H1 (cell line): ENCODE data around the gene GABRG3. TPM values are rescaled to one million over a fixed set of nuclear protein-coding genes. Genes with fewer than 3 reads are reported as not detected.

ENCODE experiments used
- CTCF ChIA-PET: fragments of 300-600 bp; sonication (Branson Sonifier 250); formaldehyde crosslinking; loops from one replicate; lab custom pipeline; 2021; ENCODE audit not compliant: partially characterized antibody; lab: Charles Lee
- POLR2A ChIA-PET: fragments of 300-600 bp; sonication (Branson Sonifier 250); formaldehyde crosslinking; loops from one replicate; lab custom pipeline; 2021; ENCODE audit warnings: inconsistent platforms; ENCODE audit not compliant: partially characterized antibody; lab: Charles Lee
- DNase-seq, 2 experiments: peaks; one replicate each; pipeline versions ENCODE4 v3.0.0 to v3.0.0-alpha.2; 2010 to 2022; ENCODE audit warnings: low spot score in 2 of 2, low read depth in 1 of 2, mixed read lengths in 1 of 2
- FAIRE-seq: peaks from 2 replicates; lab custom pipeline; 2011; peaks lifted over from hg19 to GRCh38; lab: Jason Lieb, UNC
- H2AFZ ChIP-seq: 2 replicates; pipeline ENCODE4 v1.8.1; 2012; ENCODE audit warnings: low read length, inconsistent platforms
- H2AK5ac ChIP-seq: 2 replicates; pipeline ENCODE4 v1.6.1; 2013; ENCODE audit warnings: low read depth, low read length
- H2BK120ac ChIP-seq: replicated peaks from 2 replicates; pipeline ENCODE3; 2013; ENCODE audit warnings: low read depth, low read length, inconsistent platforms
- H2BK12ac ChIP-seq: 2 replicates; pipeline ENCODE4 v1.6.1; 2013; ENCODE audit warnings: low read depth, low read length
- H2BK15ac ChIP-seq: 2 replicates; pipeline ENCODE4 v1.6.1; 2013; ENCODE audit warnings: low read length
- H2BK20ac ChIP-seq: 2 replicates; pipeline ENCODE4 v1.6.1; 2013; ENCODE audit warnings: low read length
- H2BK5ac ChIP-seq: 2 replicates; pipeline ENCODE4 v1.6.1; 2013; ENCODE audit warnings: low read depth, low read length
- H3K14ac ChIP-seq: 2 replicates; pipeline ENCODE4 v1.6.1; 2013; ENCODE audit warnings: inconsistent platforms; ENCODE audit not compliant: insufficient read length
- H3K18ac ChIP-seq: 2 replicates; pipeline ENCODE4 v1.6.1; 2013; ENCODE audit warnings: low read length; ENCODE audit errors: extremely low read depth
- H3K23ac ChIP-seq: 2 replicates; pipeline ENCODE4 v1.6.1; 2013; ENCODE audit warnings: inconsistent platforms; ENCODE audit not compliant: insufficient read length
- H3K23me2 ChIP-seq: 2 replicates; pipeline ENCODE4 v1.6.1; 2013; ENCODE audit warnings: low read depth, low read length
- H3K27ac ChIP-seq: 2 replicates; pipeline ENCODE4 v1.6.1; 2011; ENCODE audit warnings: low read depth, low read length, inconsistent platforms
- H3K27me3 ChIP-seq, 4 experiments: replicated peaks in 1 of 4; 1 replicate in 1 of 4; 2 replicates in 3 of 4; pipeline versions ENCODE4 v1.6.1 to v1.8.1; 2011 to 2013; ENCODE audit warnings: low read length in 3 of 4, mild to moderate bottlenecking in 3 of 4, inconsistent platforms in 2 of 4, mixed read lengths in 2 of 4, moderate library complexity in 1 of 4; ENCODE audit not compliant: control insufficient read depth in 3 of 4, insufficient read depth in 3 of 4; ENCODE audit errors: extremely low read depth in 1 of 4
- H3K36me3 ChIP-seq, 4 experiments: 2 replicates each; pipeline versions ENCODE4 v1.6.1 to v1.8.1; 2011 to 2013; ENCODE audit warnings: mild to moderate bottlenecking in 4 of 4, low read length in 3 of 4, moderate library complexity in 2 of 4, control low read depth in 1 of 4, inconsistent platforms in 1 of 4; ENCODE audit not compliant: insufficient read depth in 4 of 4, control insufficient read depth in 2 of 4
- H3K4ac ChIP-seq: replicated peaks from 2 replicates; pipeline ENCODE3; 2013; ENCODE audit warnings: low read length, low read depth, mixed read lengths, inconsistent platforms; ENCODE audit not compliant: insufficient read length
- H3K4me1 ChIP-seq, 4 experiments: replicated peaks in 1 of 4; 1 replicate in 1 of 4; 2 replicates in 3 of 4; pipeline versions ENCODE4 v1.6.1 to v1.8.1; 2011 to 2013; ENCODE audit warnings: low read length in 3 of 4, inconsistent platforms in 2 of 4, mixed read lengths in 1 of 4; ENCODE audit not compliant: insufficient read depth in 4 of 4, control insufficient read depth in 3 of 4
- H3K4me2 ChIP-seq, 2 experiments: 2 replicates each; pipeline versions ENCODE4 v1.6.1 to v1.8.1; 2011 to 2013; ENCODE audit warnings: low read depth in 2 of 2, low read length in 2 of 2, control low read depth in 1 of 2, inconsistent platforms in 1 of 2, mild to moderate bottlenecking in 1 of 2; ENCODE audit not compliant: insufficient read depth in 1 of 2
- H3K4me3 ChIP-seq, 4 experiments: fragments of 200-600, 300-600 bp in 1 of 4; sonication (generic), shearing (Covaris generic), sonication (Bioruptor Twin) in 1 of 4; 2 replicates each; pipeline versions ENCODE4 v1.5.1 to v1.8.1; 2011 to 2016; ENCODE audit warnings: low read length in 4 of 4, low read depth in 3 of 4, control low read depth in 2 of 4, inconsistent platforms in 2 of 4, mild to moderate bottlenecking in 2 of 4, mixed read lengths in 1 of 4, moderate library complexity in 1 of 4; ENCODE audit not compliant: insufficient read depth in 2 of 4; ENCODE audit errors: extremely low read depth in 1 of 4
- H3K56ac ChIP-seq: replicated peaks from 2 replicates; pipeline ENCODE3; 2013; ENCODE audit warnings: low read depth, mild to moderate bottlenecking, mixed read lengths, low read length, inconsistent platforms; ENCODE audit not compliant: insufficient read length
- H3K79me1 ChIP-seq: 2 replicates; pipeline ENCODE4 v1.6.1; 2013; ENCODE audit warnings: low read depth, low read length, control low read depth
- H3K79me2 ChIP-seq, 2 experiments: 2 replicates each; pipeline versions ENCODE4 v1.6.1 to v1.8.1; 2012 to 2013; ENCODE audit warnings: low read length in 2 of 2, mild to moderate bottlenecking in 2 of 2, inconsistent platforms in 1 of 2; ENCODE audit not compliant: insufficient read depth in 2 of 2, control insufficient read depth in 1 of 2
- H3K9ac ChIP-seq, 4 experiments: replicated peaks in 1 of 4; 1 replicate in 1 of 4; 2 replicates in 3 of 4; pipeline versions ENCODE4 v1.6.1 to v1.8.1; 2011 to 2013; ENCODE audit warnings: low read depth in 3 of 4, low read length in 3 of 4, control low read depth in 2 of 4, mild to moderate bottlenecking in 2 of 4, moderate library complexity in 2 of 4, inconsistent platforms in 1 of 4; ENCODE audit errors: extremely low read depth in 1 of 4
- H3K9me3 ChIP-seq, 2 experiments: 2 replicates each; pipeline versions ENCODE4 v1.6.1 to v1.8.1; 2012 to 2013; ENCODE audit warnings: mild to moderate bottlenecking in 2 of 2, moderate library complexity in 2 of 2, control low read depth in 1 of 2, inconsistent platforms in 1 of 2, low read depth in 1 of 2, low read length in 1 of 2, mixed read lengths in 1 of 2; ENCODE audit not compliant: insufficient read depth in 2 of 2
- H4K20me1 ChIP-seq, 2 experiments: replicated peaks in 1 of 2; 2 replicates each; pipeline versions ENCODE3 to v1.8.1; 2011 to 2013; ENCODE audit warnings: inconsistent platforms in 2 of 2, low read length in 2 of 2, mild to moderate bottlenecking in 1 of 2; ENCODE audit not compliant: insufficient read depth in 2 of 2, control insufficient read depth in 1 of 2
- H4K5ac ChIP-seq: 2 replicates; pipeline ENCODE4 v1.6.1; 2013; ENCODE audit warnings: low read length, low read depth, mixed read lengths, inconsistent platforms; ENCODE audit not compliant: insufficient read length
- H4K8ac ChIP-seq: 2 replicates; pipeline ENCODE4 v1.8.0; 2013; ENCODE audit warnings: mild to moderate bottlenecking, moderate library complexity, low read length, inconsistent platforms; ENCODE audit not compliant: insufficient read depth; ENCODE audit errors: extremely low read depth
- H4K91ac ChIP-seq: replicated peaks from 2 replicates; pipeline ENCODE3; 2013; ENCODE audit warnings: low read length, mixed read lengths, inconsistent platforms; ENCODE audit not compliant: insufficient read length
- POLR2AphosphoS5 ChIP-seq: IDR thresholded peaks from 2 replicates; pipeline ENCODE4 v1.6.1; 2011; ENCODE audit warnings: low read depth, low read length
- SP1 ChIP-seq: IDR thresholded peaks from 2 replicates; pipeline ENCODE4 v1.6.1; 2011; ENCODE audit warnings: low read depth, low read length
- WGBS, 2 experiments: shearing (Covaris generic) in 1 of 2; methylation state at CpG; one replicate each; pipeline versions ENCODE4 v1.1.6 to v1.1.7; 2013 to 2015; ENCODE audit warnings: low lambda C conversion rate in 2 of 2, mixed read lengths in 2 of 2, inconsistent platforms in 1 of 2, low coverage in 1 of 2, missing lambda C conversion rate in 1 of 2; ENCODE audit not compliant: insufficient replicate concordance in 2 of 2, insufficient coverage in 1 of 2, insufficient read length in 1 of 2; ENCODE audit errors: extremely low coverage in 1 of 2, missing lambda C conversion rate in 1 of 2; 5-methylcytosine and 5-hydroxymethylcytosine counted together
- polyA plus RNA-seq, 7 experiments: library from polyadenylated mRNA; depleted of rRNA in 3 of 7; stranded (reverse) in 5 of 7; unstranded in 2 of 7; fragments of >200 nt in 5 of 7; fragments of 200-250 nt in 2 of 7; gene quantifications; 1 replicate in 5 of 7; 2 replicates in 1 of 7; 4 replicates in 1 of 7; pipeline versions ENCODE4 v1.2.1 to v1.2.3, GENCODE V29; 2011 to 2013; ENCODE audit warnings: missing spikeins in 2 of 7, mixed read lengths in 2 of 7
- total RNA-seq: library from RNA; stranded (reverse); fragmentation: NEBNext Ultra II Directional; extraction: Animal tissue kit (Norgen Biotek cat#: 25700); gene quantifications from 2 replicates; pipeline ENCODE4 v1.2.1, GENCODE V29; 2021

GABRG3 gene
- total and polyA plus RNA-seq, 2 of the 8 experiments (the other 6 are each of a cell fraction or from before 2014, with no cell fraction given) = 0.17 to 0.80 TPM

GRCh38 chr15:27214032-27214431 lies 243.1 kb downstream of the GABRG3 start:
- H3K4me3 ChIP-seq = no peak overlapping the region
- no peaks in the 10 kb centered on the region for H3K79me1 ChIP-seq
- no peaks in the 10 kb centered on the region for H3K23me2 ChIP-seq
- ChIA-PET CTCF (interaction anchor here (0.6 to 2.1 kb wide), 4 partner anchors 12 to 145 kb away, joined by 3 to 6 read pairs (median 4); no protein-coding TSS in a partner anchor), POLR2A (no interaction called here)
- no peak for TF ChIP-seq POLR2AphosphoS5
- TF ChIP-seq SP1 = 0 out of 2 replicates have a peak, but pooled peaks have one; percentile 11
- no peak overlapping the region for H3K27ac ChIP-seq
- H2BK15ac ChIP-seq = no peak overlapping the region
- H3K4me1 ChIP-seq = no peaks in the 10 kb centered on the region
- DNase-seq (no peak), FAIRE-seq (no peak)
- no peak overlapping the region for H3K14ac ChIP-seq
- no peak overlapping the region for H2AFZ ChIP-seq
- no peaks in the 10 kb centered on the region for H3K36me3 ChIP-seq
- H4K91ac ChIP-seq = no peak overlapping the region
- H3K79me2 ChIP-seq = no peaks in the 10 kb centered on the region
- no peak overlapping the region for H3K4ac ChIP-seq
- H3K23ac ChIP-seq = no peak overlapping the region
- H3K27me3 ChIP-seq = no peaks in the 10 kb centered on the region
- 86% methylated on average over 8 of the region's 8 CpGs; no CpG with 5 or more reads in 1 of the 2 experiments for WGBS, 2 experiments
- H2BK20ac ChIP-seq = no peak overlapping the region
- no peak overlapping the region for H2BK5ac ChIP-seq
- H2BK120ac ChIP-seq = no peak overlapping the region
- H2AK5ac ChIP-seq = no peak overlapping the region
- no peak overlapping the region for H4K8ac ChIP-seq
- H3K9ac ChIP-seq = no peak overlapping the region
- no peak overlapping the region for H3K4me2 ChIP-seq
- H4K5ac ChIP-seq = no peak overlapping the region
- no peak overlapping the region for H2BK12ac ChIP-seq
- H3K56ac ChIP-seq = no peak overlapping the region
- H4K20me1 ChIP-seq = no peaks in the 10 kb centered on the region
- H3K9me3 ChIP-seq = no peaks in the 10 kb centered on the region
- no peak overlapping the region for H3K18ac ChIP-seq
